HG03442 (cell line): Measurements from ENCODE around the gene TMC1.
A peak's percentile ranks its signal among the peaks of the same experiment; 100 is the strongest.
"Not testable (repeated sequence)": the region's sequence is repeated elsewhere in the genome, so short reads cannot be mapped to it uniquely, and the experiment has no call there.

Source experiments
- ATAC-seq: cut with Tn5 transposase; IDR thresholded peaks from one replicate; pipeline ENCODE4 v1.9.1; 2021; ENCODE audit warnings: mild to moderate bottlenecking, moderate library complexity; ENCODE audit not compliant: unreplicated experiment

Gene TMC1

DNA sequence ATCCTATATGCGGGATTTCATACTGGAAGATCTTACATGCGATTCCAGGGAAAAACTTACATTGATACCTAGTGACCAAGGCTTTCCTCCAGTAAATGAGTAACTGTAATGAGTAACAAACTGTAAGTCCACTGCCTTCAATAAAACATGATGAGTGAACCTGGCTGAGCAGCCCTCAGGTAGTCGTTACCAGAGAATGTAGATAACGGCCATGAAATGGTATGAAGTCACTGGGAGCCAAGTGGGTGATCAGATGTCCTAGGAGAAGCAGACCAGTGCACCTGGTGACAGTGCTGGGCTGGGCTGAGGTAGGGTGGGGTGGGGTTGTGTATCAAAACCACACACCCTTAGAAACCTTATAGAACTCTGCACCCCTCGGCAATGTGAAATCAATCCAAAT is 227.9 kb downstream of the TMC1 start:
- ATAC-seq, result no peak

GRCh38 chr9:72751541-72751940 is 230.1 kb downstream of the TMC1 start:
- ATAC-seq, result no peak

DNA sequence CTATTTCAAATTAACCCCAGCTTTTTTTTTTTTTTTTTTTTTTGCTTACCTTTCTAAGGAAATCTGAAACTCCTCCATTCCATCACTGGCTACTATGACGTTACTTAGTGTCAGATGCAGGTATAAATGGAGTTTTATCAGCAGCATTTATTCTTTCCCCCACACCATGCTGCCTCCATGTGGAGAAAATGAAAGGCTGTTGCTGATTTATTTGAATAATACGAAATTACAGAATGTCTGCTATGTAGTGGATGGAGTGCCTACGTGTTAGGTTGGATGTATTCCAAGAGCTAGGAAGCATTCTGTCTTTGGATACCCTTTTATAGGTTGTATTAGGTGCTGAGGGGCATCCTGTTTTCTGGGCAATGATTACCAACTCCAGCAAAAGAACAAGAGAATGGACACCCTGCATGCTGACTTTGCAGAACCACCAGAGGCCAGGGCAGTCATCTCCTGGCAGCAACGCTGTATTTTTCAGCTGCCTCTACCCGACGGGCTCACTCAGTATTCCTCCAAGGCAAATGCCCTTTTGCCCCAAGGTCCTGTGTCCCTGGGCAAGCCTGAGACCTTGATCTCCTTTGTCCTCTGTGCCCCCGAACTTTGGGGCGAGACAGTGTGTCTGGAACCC is 232.0 kb downstream of the TMC1 start:
- ATAC-seq, result no peak

GRCh38 chr9:72755836-72756235 is 234.4 kb downstream of the TMC1 start:
- ATAC-seq, result no peak

- ATAC-seq, result no peak
Observed at GRCh38 chr9:72758944-72759343, 237.5 kb downstream of the TMC1 start.

- no peak for ATAC-seq
Observed at GRCh38 chr9:72763022-72763421, 241.6 kb downstream of the TMC1 start.

- no peak for ATAC-seq
Observed at GRCh38 chr9:72769546-72769945, 248.1 kb downstream of the TMC1 start.

DNA sequence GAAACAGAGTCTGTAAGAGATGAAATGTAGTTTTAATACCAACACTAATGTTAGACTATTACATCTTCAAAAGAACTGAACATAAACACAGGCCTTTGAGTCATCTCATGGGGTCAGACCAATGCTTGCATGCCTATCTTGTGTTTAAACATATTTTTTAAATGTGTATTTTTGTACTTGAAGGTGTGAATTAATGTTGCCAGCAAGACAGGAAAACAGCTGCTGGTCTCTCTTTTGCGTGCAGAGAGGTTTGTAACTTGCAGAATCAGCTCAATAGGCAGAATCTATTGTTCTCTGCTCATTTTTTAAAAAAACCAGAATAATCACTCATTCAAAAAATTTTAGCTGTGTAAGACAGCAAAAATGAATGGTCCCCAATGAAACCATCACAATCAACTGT is 251.3 kb downstream of the TMC1 start:
- no peak for ATAC-seq

DNA sequence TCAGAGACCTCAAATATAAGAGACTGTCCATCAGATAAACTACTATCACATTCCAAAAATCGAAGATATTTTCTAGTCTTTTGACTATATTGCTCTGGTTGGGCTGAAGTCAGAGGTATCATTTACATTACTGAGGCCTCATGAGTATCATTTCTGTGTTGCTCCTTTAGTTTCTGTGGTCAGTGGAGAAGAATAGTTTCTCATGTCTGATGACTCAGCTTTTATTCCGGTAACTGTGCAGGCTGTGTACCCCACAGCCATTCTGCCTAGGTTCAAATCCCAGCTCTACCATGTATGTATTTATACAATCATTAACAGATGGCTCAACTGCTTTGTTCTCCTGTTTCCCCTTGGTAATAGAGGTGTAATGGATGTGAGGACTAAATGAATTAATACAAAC is 252.2 kb downstream of the TMC1 start:
- ATAC-seq, result peak; percentile 62

DNA sequence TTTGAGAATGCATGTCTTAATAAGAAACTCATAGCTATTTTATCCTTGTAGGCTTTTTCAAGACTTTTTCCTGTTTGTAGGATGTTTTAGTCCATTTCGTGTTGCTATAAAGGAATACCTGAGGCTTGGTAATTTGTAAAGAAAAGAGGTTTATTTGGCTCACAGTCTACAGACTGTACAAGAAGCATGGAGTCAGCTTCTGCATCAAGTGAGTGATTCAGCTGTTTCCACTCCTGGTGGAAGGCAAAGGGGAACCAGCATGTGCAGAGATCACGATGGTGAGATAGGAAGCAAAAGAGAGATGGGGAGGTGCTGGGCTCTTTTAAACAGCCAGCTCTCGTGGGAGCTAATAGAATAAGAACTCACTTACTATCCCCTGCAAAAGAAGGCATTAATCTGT is 254.2 kb downstream of the TMC1 start:
- ATAC-seq, result no peak

DNA sequence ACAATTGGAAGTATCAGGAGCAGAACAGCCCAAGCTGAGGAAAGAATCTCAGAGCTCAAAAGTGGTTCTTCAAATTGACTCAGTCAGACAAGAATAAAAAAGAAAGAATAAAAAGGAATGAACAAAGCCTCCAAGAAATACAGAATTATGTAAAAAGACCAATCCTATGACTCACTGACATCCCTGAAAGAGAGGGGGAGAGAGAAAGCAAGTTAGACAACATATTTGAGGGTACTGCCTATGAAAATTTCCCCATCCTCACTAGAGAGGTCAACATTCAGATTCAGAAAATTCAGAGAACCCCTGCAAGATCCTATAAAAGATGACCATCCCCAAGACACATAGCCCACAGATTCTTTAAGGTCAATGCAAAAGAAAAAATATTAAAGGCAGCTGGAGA is 258.2 kb downstream of the TMC1 start:
- ATAC-seq, result no peak

GRCh38 chr9:72786948-72787347 is 265.5 kb downstream of the TMC1 start:
- no peak for ATAC-seq

- no peak for ATAC-seq
Observed at GRCh38 chr9:72788966-72789735, 267.7 kb downstream of the TMC1 start.

GRCh38 chr9:72789885-72790284 is 268.5 kb downstream of the TMC1 start:
- ATAC-seq, result no peak

GRCh38 chr9:72790989-72791388 is 269.6 kb downstream of the TMC1 start:
- no peak for ATAC-seq

GRCh38 chr9:72791436-72791835 is 270.0 kb downstream of the TMC1 start:
- ATAC-seq, result no peak

- ATAC-seq, result no peak
Observed at GRCh38 chr9:72794946-72795345, 273.5 kb downstream of the TMC1 start.

- no peak for ATAC-seq
Observed at GRCh38 chr9:72800328-72800994, 279.1 kb downstream of the TMC1 start.

- ATAC-seq, result no peak
Observed at GRCh38 chr9:72805238-72805637, 283.8 kb downstream of the TMC1 start.

- not testable (repeated sequence) for ATAC-seq
Observed at GRCh38 chr9:72806313-72806809, 285.0 kb downstream of the TMC1 start.

- no peak for ATAC-seq
Observed at GRCh38 chr9:72807765-72808445, 286.5 kb downstream of the TMC1 start.

DNA sequence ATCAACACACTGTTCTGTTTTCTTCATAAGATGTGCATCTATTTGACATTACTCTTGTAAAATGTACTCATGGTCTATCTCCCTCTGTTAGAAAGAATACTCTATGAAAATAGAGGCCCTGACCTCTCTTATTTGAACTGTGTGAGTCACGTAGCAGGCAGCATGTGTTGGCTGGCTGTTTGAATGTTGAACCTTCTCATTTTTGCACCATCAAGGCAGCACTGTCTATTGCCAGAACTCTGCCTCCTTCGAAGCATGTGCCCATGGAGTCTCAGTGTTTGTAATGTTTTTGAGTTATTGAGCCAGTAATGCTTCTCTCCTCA is 287.0 kb downstream of the TMC1 start:
- no peak for ATAC-seq
